Neural progenitor cell (in vitro differentiated cells): Measurements from ENCODE around the gene NACA2. TPM values are rescaled to one million over a fixed set of nuclear protein-coding genes. Genes with fewer than 3 reads are reported as not detected.
A peak's percentile ranks its signal among the peaks of the same experiment; 100 is the strongest.
"Not testable (repeated sequence)": the region's sequence is repeated elsewhere in the genome, so short reads cannot be mapped to it uniquely, and the experiment has no call there.

Source experiments
- DNase-seq: peaks from one replicate; pipeline ENCODE4 v3.0.0-alpha.2; 2016; ENCODE audit warnings: low spot score
- H2AFZ ChIP-seq: fragments of 200-600 bp; sonication (generic); replicated peaks from 2 replicates; pipeline ENCODE4 v1.6.1; 2016; ENCODE audit warnings: antibody characterized with exemption
- H3F3A ChIP-seq: fragments of 200-600 bp; sonication (generic); 2 replicates; pipeline ENCODE4 v1.6.1; 2016; ENCODE audit warnings: antibody characterized with exemption, low read depth
- H3K27ac ChIP-seq: fragments of 200-600 bp; sonication (generic); 2 replicates; pipeline ENCODE4 v1.5.1; 2016; ENCODE audit warnings: mild to moderate bottlenecking
- H3K27me3 ChIP-seq: fragments of 200-600 bp; sonication (generic); 2 replicates; pipeline ENCODE4 v1.6.1; 2016; ENCODE audit warnings: mild to moderate bottlenecking, moderate library complexity
- H3K36me3 ChIP-seq: fragments of 200-600 bp; sonication (generic); 2 replicates; pipeline ENCODE4 v1.5.1; 2016
- H3K4me1 ChIP-seq: fragments of 200-600 bp; sonication (generic); 2 replicates; pipeline ENCODE4 v1.6.1; 2016; ENCODE audit warnings: mixed run types
- H3K4me2 ChIP-seq: fragments of 200-600 bp; sonication (generic); 2 replicates; pipeline ENCODE4 v1.6.1; 2016
- H3K4me3 ChIP-seq: fragments of 200-600 bp; sonication (generic); 2 replicates; pipeline ENCODE4 v1.5.1; 2016
- H3K79me2 ChIP-seq: fragments of 200-600 bp; sonication (generic); 2 replicates; pipeline ENCODE4 v1.6.1; 2016; ENCODE audit warnings: low read depth
- H3K9ac ChIP-seq: fragments of 200-600 bp; sonication (generic); 2 replicates; pipeline ENCODE4 v1.6.1; 2016
- H3K9me3 ChIP-seq: fragments of 200-600 bp; sonication (generic); 2 replicates; pipeline ENCODE4 v1.5.1; 2016; ENCODE audit warnings: low read depth
- H4K20me1 ChIP-seq: fragments of 200-600 bp; sonication (generic); 2 replicates; pipeline ENCODE4 v1.6.1; 2016; ENCODE audit warnings: low read depth
- H3K27ac Mint-ChIP-seq: 3 replicates; pipeline ENCODE4 v1.8.0; 2021; ENCODE audit warnings: mixed read lengths
- H3K27me3 Mint-ChIP-seq: 2 replicates; pipeline ENCODE4 v1.8.0; 2022; ENCODE audit warnings: low read depth, mild to moderate bottlenecking, inconsistent platforms, moderate library complexity, mixed read lengths; ENCODE audit not compliant: insufficient read depth
- H3K36me3 Mint-ChIP-seq: 3 replicates; pipeline ENCODE4 v1.8.0; 2021; ENCODE audit warnings: mixed read lengths
- H3K4me1 Mint-ChIP-seq: 3 replicates; pipeline ENCODE4 v1.8.0; 2021; ENCODE audit warnings: mixed read lengths
- H3K4me3 Mint-ChIP-seq: 3 replicates; pipeline ENCODE4 v1.8.0; 2021; ENCODE audit warnings: mild to moderate bottlenecking, moderate library complexity, mixed read lengths
- H3K9me3 Mint-ChIP-seq: 3 replicates; pipeline ENCODE4 v1.8.0; 2020; ENCODE audit warnings: mixed read lengths
- EZH2 ChIP-seq: fragments of 200-600 bp; sonication (generic); IDR thresholded peaks from 2 replicates; pipeline ENCODE4 v1.6.1; 2017; ENCODE audit warnings: antibody characterized with exemption, mild to moderate bottlenecking, moderate library complexity
- EZH2phosphoT487 ChIP-seq: fragments of 200-600 bp; sonication (generic); IDR thresholded peaks from 2 replicates; pipeline ENCODE4 v1.6.1; 2017; ENCODE audit warnings: antibody characterized with exemption
- total RNA-seq: library from RNA; depleted of rRNA; stranded (reverse); fragments of >200 nt; gene quantifications from 2 replicates; pipeline ENCODE4 v1.2.3, GENCODE V29; 2015; ENCODE audit warnings: low replicate concordance
- TF ChIP-seq, protein P1 (sequence below): fragments of 200-600 bp; sonication (generic); IDR thresholded peaks from 2 replicates; pipeline ENCODE4 v1.5.1; 2017; ENCODE audit warnings: antibody characterized with exemption, mild to moderate bottlenecking

Gene NACA2
- total RNA-seq, 1 donor from 2014 or later = not detected

DNA sequence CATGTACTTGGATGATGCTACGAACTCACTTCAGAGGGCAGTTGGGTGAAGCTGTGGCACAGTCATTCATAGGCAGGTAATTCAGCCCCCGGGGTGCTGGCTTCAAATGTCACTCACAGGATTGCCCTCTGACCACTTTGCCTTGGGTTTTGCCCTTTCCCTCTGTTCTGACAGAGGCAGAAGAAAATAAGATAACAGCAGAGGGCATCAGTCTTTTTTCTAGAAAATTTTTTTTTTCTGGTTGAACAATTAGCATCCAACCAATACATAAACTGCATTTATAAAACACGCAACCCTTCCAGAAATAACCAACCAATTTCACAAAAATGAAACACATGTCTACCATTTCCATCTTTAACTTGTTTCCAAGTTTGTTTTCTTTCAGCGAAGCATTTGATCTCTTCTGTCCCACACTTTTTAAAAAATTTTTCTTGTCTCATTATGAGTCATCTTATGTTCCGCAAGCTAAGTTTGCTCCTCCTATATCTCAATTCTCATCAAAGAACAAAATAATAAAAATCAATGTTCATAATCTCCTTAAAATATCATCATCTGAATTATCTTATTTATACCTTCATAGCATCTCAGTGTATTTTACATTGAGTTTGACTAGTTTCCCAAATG is 15.6 kb downstream of the NACA2 start:
- H2AFZ ChIP-seq = no peak overlapping the region
- Mint-ChIP-seq H3K27ac (no peak overlapping the region), H3K27me3 (no peaks in the 10 kb centered on the region), H3K4me3 (no peak overlapping the region), H3K36me3 (no peaks in the 10 kb centered on the region), H3K4me1 (no peaks in the 10 kb centered on the region), H3K9me3 (peaks cover 7% of the 10 kb centered on the region)
- no peak overlapping the region for H3K4me2 ChIP-seq
- no peaks in the 10 kb centered on the region for H3K9me3 ChIP-seq
- H3K4me3 ChIP-seq = no peak overlapping the region
- TF ChIP-seq EZH2phosphoT487 (no peak), EZH2 (no peak)
- TF ChIP-seq, protein P1, sequence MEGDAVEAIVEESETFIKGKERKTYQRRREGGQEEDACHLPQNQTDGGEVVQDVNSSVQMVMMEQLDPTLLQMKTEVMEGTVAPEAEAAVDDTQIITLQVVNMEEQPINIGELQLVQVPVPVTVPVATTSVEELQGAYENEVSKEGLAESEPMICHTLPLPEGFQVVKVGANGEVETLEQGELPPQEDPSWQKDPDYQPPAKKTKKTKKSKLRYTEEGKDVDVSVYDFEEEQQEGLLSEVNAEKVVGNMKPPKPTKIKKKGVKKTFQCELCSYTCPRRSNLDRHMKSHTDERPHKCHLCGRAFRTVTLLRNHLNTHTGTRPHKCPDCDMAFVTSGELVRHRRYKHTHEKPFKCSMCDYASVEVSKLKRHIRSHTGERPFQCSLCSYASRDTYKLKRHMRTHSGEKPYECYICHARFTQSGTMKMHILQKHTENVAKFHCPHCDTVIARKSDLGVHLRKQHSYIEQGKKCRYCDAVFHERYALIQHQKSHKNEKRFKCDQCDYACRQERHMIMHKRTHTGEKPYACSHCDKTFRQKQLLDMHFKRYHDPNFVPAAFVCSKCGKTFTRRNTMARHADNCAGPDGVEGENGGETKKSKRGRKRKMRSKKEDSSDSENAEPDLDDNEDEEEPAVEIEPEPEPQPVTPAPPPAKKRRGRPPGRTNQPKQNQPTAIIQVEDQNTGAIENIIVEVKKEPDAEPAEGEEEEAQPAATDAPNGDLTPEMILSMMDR = no peak
- H3K79me2 ChIP-seq = no peaks in the 10 kb centered on the region
- H3K4me1 ChIP-seq = no peaks in the 10 kb centered on the region
- no peak for DNase-seq
- H4K20me1 ChIP-seq = no peaks in the 10 kb centered on the region
- H3K9ac ChIP-seq = no peak overlapping the region
- H3F3A ChIP-seq = no peaks in the 10 kb centered on the region
- no peak overlapping the region for H3K27ac ChIP-seq
- H3K36me3 ChIP-seq = no peaks in the 10 kb centered on the region
- no peaks in the 10 kb centered on the region for H3K27me3 ChIP-seq

DNA sequence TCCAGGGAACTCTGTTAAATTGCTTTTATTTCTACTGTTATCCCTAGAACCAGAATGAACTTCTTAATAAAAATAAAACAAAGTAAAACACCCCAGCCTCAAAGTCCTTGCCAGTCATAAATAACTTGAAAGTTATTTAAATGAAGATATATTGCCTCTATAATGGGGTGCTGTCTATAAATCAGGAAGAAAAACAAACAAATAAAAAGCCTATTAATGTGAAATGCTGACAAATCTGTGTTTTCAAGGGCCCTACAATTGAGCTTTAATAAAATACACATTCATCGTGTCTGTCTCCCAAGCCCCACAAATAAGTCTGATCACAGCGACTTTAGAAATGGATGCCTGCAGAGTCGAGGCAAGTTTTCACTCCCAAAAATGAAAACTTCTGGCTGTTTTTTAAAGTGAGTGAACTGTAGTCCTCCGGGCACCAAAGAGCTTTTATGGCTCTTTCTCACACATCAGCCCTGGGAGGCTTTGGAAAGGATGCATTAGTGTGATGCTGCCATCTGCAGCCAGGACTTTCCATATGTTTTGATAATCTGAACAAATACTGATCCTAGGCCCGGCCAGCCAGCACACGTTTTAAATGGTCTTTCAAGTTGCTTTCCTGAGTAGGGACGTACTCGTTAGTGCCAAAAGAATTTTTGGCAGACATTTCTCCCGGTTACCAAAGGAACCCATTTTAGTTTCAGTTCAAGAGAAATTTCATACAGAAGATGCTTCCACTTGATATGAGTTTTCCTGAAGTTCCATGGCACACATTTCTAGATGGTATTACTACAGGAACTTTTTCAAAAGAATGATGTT is 16.3 kb downstream of the NACA2 start:
- H3K79me2 ChIP-seq = no peaks in the 10 kb centered on the region
- H4K20me1 ChIP-seq = no peaks in the 10 kb centered on the region
- no peak overlapping the region for H3K27ac ChIP-seq
- no peak overlapping the region for H3K4me2 ChIP-seq
- Mint-ChIP-seq H3K27me3 (no peaks in the 10 kb centered on the region), H3K27ac (no peak overlapping the region), H3K4me1 (no peaks in the 10 kb centered on the region), H3K36me3 (no peaks in the 10 kb centered on the region), H3K4me3 (no peak overlapping the region), H3K9me3 (peaks cover 11% of the 10 kb centered on the region)
- H3K4me3 ChIP-seq = no peak overlapping the region
- no peaks in the 10 kb centered on the region for H3K36me3 ChIP-seq
- no peak overlapping the region for H3K9ac ChIP-seq
- H3F3A ChIP-seq = no peaks in the 10 kb centered on the region
- H2AFZ ChIP-seq = peak overlapping the region; percentile 12
- H3K9me3 ChIP-seq = peaks cover 4% of the 10 kb centered on the region
- H3K27me3 ChIP-seq = no peaks in the 10 kb centered on the region
- peak; percentile 66 for DNase-seq
- H3K4me1 ChIP-seq = no peaks in the 10 kb centered on the region
- TF ChIP-seq EZH2 = no peak
- TF ChIP-seq, protein P1 = peak; percentile 52

DNA sequence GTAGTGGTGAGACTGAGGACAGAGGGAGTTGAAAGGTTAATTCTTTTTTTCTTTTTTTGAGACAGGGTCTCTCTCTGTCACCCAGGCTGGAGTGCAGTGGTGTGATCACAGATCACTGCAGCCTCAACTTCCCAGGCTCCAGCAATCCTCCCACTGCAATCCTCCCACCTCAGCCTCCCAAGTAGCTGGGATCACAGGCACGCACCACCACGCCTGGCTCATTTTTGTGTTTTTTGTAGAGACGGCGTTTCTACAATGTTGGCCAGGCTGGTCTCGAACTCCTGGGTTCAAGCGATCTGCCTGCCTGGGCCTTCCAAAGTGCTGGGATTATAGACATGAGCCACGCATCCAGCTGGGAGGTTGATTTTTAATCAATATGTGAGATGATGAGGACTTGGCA is 18.5 kb downstream of the NACA2 start:
- H4K20me1 ChIP-seq, H3F3A ChIP-seq, H3K36me3 ChIP-seq, H2AFZ ChIP-seq, H3K27me3 Mint-ChIP-seq, H3K4me1 ChIP-seq, H3K4me1 Mint-ChIP-seq, H3K4me2 ChIP-seq, H3K27me3 ChIP-seq, DNase-seq, H3K36me3 Mint-ChIP-seq, H3K4me3 Mint-ChIP-seq, H3K4me3 ChIP-seq, H3K27ac ChIP-seq, H3K9ac ChIP-seq, H3K79me2 ChIP-seq, H3K27ac Mint-ChIP-seq, H3K9me3 ChIP-seq: not testable (repeated sequence)
- peaks cover 11% of the 10 kb centered on the region for H3K9me3 Mint-ChIP-seq

DNA sequence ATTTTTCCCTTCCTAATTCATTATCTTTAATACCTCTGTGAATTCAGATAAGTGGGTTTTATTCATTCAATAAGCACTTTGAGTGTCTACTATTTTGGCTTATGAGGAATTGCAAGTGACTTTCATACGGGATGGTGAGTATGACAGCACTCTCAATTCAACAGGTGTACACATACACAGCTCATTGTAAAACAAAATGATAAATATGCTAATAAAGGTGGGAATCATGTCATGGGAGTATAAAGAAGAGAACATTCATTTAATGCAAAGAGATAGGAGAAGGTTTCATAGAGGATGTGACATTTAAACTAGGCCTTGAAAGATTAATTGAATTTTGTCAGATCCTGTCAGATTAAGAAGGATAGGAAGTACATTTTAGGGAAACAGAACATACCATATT is 19.4 kb downstream of the NACA2 start:
- no peaks in the 10 kb centered on the region for H3K79me2 ChIP-seq
- no peak for DNase-seq
- no peaks in the 10 kb centered on the region for H4K20me1 ChIP-seq
- Mint-ChIP-seq H3K27me3 (no peaks in the 10 kb centered on the region), H3K36me3 (no peaks in the 10 kb centered on the region), H3K4me3 (no peak overlapping the region), H3K4me1 (no peaks in the 10 kb centered on the region), H3K9me3 (peaks cover 11% of the 10 kb centered on the region), H3K27ac (no peak overlapping the region)
- H3K4me2 ChIP-seq = no peak overlapping the region
- no peaks in the 10 kb centered on the region for H3K4me1 ChIP-seq
- H3F3A ChIP-seq = no peaks in the 10 kb centered on the region
- TF ChIP-seq EZH2phosphoT487 (no peak), EZH2 (no peak)
- TF ChIP-seq, protein P1 = no peak
- H3K36me3 ChIP-seq = no peaks in the 10 kb centered on the region
- no peaks in the 10 kb centered on the region for H3K27me3 ChIP-seq
- H3K27ac ChIP-seq = no peak overlapping the region
- H3K9ac ChIP-seq = no peak overlapping the region
- no peak overlapping the region for H3K4me3 ChIP-seq
- no peak overlapping the region for H2AFZ ChIP-seq
- peaks cover 4% of the 10 kb centered on the region for H3K9me3 ChIP-seq
